H1 (cell line): ENCODE results near the gene DVL3. TPM values are rescaled to one million over a fixed set of nuclear protein-coding genes. Genes with fewer than 3 reads are reported as not detected.

Experiments
- RFX5 ChIP-seq: IDR thresholded peaks from 2 replicates; pipeline ENCODE4 v1.6.1; 2011; ENCODE audit warnings: low read depth, low read length, improper control_type of control experiment, borderline replicate concordance
- SP2 ChIP-seq: IDR thresholded peaks from 2 replicates; pipeline ENCODE4 v1.6.1; 2012; ENCODE audit warnings: mild to moderate bottlenecking, low read length, inconsistent platforms
- polyA plus RNA-seq, 7 experiments: library from polyadenylated mRNA; depleted of rRNA in 3 of 7; stranded (reverse) in 5 of 7; unstranded in 2 of 7; fragments of >200 nt in 5 of 7; fragments of 200-250 nt in 2 of 7; gene quantifications; 1 replicate in 5 of 7; 2 replicates in 1 of 7; 4 replicates in 1 of 7; pipeline versions ENCODE4 v1.2.1 to v1.2.3, GENCODE V29; 2011 to 2013; ENCODE audit warnings: missing spikeins in 2 of 7, mixed read lengths in 2 of 7
- total RNA-seq: library from RNA; stranded (reverse); fragmentation: NEBNext Ultra II Directional; extraction: Animal tissue kit (Norgen Biotek cat#: 25700); gene quantifications from 2 replicates; pipeline ENCODE4 v1.2.1, GENCODE V29; 2021
- TF ChIP-seq, protein P1 (sequence below): fragments of 300-600 bp; sonication (generic); IDR thresholded peaks from 2 replicates; pipeline ENCODE4 v1.7.1; 2012; ENCODE audit warnings: low read length, moderate library complexity, mild to moderate bottlenecking, inconsistent platforms; ENCODE audit not compliant: insufficient replicate concordance

DVL3 gene
- total and polyA plus RNA-seq, 2 of the 8 experiments (the other 6 are each of a cell fraction or from before 2014, with no cell fraction given): 38.5 to 66.6 TPM

DNA sequence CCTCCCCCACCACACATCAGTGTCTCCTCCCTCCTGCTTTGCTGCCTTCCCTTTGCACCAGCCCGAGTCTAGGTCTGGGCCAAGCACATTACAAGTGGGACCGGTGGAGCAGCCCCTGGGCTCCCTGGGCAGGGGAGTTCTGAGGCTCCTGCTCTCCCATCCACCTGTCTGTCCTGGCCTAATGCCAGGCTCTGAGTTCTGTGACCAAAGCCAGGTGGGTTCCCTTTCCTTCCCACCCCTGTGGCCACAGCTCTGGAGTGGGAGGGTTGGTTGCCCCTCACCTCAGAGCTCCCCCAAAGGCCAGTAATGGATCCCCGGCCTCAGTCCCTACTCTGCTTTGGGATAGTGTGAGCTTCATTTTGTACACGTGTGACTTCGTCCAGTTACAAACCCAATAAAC lies 28.5 kb downstream of the DVL3 start (continued):
- TF ChIP-seq, protein P1, sequence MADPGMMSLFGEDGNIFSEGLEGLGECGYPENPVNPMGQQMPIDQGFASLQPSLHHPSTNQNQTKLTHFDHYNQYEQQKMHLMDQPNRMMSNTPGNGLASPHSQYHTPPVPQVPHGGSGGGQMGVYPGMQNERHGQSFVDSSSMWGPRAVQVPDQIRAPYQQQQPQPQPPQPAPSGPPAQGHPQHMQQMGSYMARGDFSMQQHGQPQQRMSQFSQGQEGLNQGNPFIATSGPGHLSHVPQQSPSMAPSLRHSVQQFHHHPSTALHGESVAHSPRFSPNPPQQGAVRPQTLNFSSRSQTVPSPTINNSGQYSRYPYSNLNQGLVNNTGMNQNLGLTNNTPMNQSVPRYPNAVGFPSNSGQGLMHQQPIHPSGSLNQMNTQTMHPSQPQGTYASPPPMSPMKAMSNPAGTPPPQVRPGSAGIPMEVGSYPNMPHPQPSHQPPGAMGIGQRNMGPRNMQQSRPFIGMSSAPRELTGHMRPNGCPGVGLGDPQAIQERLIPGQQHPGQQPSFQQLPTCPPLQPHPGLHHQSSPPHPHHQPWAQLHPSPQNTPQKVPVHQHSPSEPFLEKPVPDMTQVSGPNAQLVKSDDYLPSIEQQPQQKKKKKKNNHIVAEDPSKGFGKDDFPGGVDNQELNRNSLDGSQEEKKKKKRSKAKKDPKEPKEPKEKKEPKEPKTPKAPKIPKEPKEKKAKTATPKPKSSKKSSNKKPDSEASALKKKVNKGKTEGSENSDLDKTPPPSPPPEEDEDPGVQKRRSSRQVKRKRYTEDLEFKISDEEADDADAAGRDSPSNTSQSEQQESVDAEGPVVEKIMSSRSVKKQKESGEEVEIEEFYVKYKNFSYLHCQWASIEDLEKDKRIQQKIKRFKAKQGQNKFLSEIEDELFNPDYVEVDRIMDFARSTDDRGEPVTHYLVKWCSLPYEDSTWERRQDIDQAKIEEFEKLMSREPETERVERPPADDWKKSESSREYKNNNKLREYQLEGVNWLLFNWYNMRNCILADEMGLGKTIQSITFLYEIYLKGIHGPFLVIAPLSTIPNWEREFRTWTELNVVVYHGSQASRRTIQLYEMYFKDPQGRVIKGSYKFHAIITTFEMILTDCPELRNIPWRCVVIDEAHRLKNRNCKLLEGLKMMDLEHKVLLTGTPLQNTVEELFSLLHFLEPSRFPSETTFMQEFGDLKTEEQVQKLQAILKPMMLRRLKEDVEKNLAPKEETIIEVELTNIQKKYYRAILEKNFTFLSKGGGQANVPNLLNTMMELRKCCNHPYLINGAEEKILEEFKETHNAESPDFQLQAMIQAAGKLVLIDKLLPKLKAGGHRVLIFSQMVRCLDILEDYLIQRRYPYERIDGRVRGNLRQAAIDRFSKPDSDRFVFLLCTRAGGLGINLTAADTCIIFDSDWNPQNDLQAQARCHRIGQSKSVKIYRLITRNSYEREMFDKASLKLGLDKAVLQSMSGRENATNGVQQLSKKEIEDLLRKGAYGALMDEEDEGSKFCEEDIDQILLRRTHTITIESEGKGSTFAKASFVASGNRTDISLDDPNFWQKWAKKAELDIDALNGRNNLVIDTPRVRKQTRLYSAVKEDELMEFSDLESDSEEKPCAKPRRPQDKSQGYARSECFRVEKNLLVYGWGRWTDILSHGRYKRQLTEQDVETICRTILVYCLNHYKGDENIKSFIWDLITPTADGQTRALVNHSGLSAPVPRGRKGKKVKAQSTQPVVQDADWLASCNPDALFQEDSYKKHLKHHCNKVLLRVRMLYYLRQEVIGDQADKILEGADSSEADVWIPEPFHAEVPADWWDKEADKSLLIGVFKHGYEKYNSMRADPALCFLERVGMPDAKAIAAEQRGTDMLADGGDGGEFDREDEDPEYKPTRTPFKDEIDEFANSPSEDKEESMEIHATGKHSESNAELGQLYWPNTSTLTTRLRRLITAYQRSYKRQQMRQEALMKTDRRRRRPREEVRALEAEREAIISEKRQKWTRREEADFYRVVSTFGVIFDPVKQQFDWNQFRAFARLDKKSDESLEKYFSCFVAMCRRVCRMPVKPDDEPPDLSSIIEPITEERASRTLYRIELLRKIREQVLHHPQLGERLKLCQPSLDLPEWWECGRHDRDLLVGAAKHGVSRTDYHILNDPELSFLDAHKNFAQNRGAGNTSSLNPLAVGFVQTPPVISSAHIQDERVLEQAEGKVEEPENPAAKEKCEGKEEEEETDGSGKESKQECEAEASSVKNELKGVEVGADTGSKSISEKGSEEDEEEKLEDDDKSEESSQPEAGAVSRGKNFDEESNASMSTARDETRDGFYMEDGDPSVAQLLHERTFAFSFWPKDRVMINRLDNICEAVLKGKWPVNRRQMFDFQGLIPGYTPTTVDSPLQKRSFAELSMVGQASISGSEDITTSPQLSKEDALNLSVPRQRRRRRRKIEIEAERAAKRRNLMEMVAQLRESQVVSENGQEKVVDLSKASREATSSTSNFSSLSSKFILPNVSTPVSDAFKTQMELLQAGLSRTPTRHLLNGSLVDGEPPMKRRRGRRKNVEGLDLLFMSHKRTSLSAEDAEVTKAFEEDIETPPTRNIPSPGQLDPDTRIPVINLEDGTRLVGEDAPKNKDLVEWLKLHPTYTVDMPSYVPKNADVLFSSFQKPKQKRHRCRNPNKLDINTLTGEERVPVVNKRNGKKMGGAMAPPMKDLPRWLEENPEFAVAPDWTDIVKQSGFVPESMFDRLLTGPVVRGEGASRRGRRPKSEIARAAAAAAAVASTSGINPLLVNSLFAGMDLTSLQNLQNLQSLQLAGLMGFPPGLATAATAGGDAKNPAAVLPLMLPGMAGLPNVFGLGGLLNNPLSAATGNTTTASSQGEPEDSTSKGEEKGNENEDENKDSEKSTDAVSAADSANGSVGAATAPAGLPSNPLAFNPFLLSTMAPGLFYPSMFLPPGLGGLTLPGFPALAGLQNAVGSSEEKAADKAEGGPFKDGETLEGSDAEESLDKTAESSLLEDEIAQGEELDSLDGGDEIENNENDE: no peak
- TF ChIP-seq SP2 (no peak), RFX5 (no peak)
